HEK293 (cell line): ENCODE results near the gene ATOH1.

Source experiments
- ATF2 ChIP-seq: fragments of 450-650 bp; formaldehyde crosslinking; IDR thresholded peaks from 2 replicates; pipeline ENCODE4 v1.5.1; 2016; ENCODE audit warnings: missing biosample characterization, missing genetic modification characterization, low read depth
- CTCF ChIP-seq: fragments of 450-650 bp; formaldehyde crosslinking; IDR thresholded peaks from 2 replicates; pipeline ENCODE4 v1.5.1; 2016; ENCODE audit warnings: missing biosample characterization, missing genetic modification characterization
- HOXD13 ChIP-seq: sonication (generic); formaldehyde crosslinking; IDR thresholded peaks from 2 replicates; pipeline ENCODE4 v1.8.0; 2022; ENCODE audit warnings: missing genetic modification reagents, borderline replicate concordance
- MYNN ChIP-seq: fragments of 450-650 bp; formaldehyde crosslinking; IDR thresholded peaks from 2 replicates; pipeline ENCODE4 v1.5.1; 2016; ENCODE audit warnings: missing biosample characterization, missing genetic modification characterization, borderline replicate concordance
- PBX3 ChIP-seq: sonication (generic); formaldehyde crosslinking; IDR thresholded peaks from 2 replicates; pipeline ENCODE4 v1.8.1; 2022; ENCODE audit warnings: mild to moderate bottlenecking, moderate library complexity, missing genetic modification reagents
- PRDM10 ChIP-seq: fragments of 450-650 bp; formaldehyde crosslinking; IDR thresholded peaks from 2 replicates; pipeline ENCODE4 v1.5.1; 2016; ENCODE audit warnings: missing biosample characterization, missing genetic modification characterization
- YY1 ChIP-seq: fragments of 450-650 bp; formaldehyde crosslinking; IDR thresholded peaks from 2 replicates; pipeline ENCODE4 v1.5.1; 2018; ENCODE audit warnings: missing biosample characterization, missing genetic modification characterization
- ZFP37 ChIP-seq: fragments of 450-650 bp; formaldehyde crosslinking; IDR thresholded peaks from 2 replicates; pipeline ENCODE4 v1.5.1; 2016; ENCODE audit warnings: missing biosample characterization, missing genetic modification characterization
- ZNF18 ChIP-seq: fragments of 450-650 bp; formaldehyde crosslinking; IDR thresholded peaks from 2 replicates; pipeline ENCODE4 v1.5.1; 2016; ENCODE audit warnings: missing biosample characterization, missing genetic modification characterization
- ZNF184 ChIP-seq: fragments of 450-650 bp; IDR thresholded peaks from 2 replicates; pipeline ENCODE4 v1.5.1; 2018; ENCODE audit warnings: missing biosample characterization, mild to moderate bottlenecking, missing genetic modification characterization
- ZNF23 ChIP-seq: fragments of 450-650 bp; formaldehyde crosslinking; IDR thresholded peaks from 2 replicates; pipeline ENCODE4 v1.5.1; 2016; ENCODE audit warnings: missing biosample characterization, missing genetic modification characterization, borderline replicate concordance
- ZNF521 ChIP-seq: fragments of 450-650 bp; formaldehyde crosslinking; IDR thresholded peaks from 2 replicates; pipeline ENCODE4 v1.5.1; 2017; ENCODE audit warnings: missing biosample characterization, mild to moderate bottlenecking, missing genetic modification characterization
- ZNF747 ChIP-seq: fragments of 450-650 bp; formaldehyde crosslinking; IDR thresholded peaks from 2 replicates; pipeline ENCODE4 v1.5.1; 2016; ENCODE audit warnings: missing biosample characterization, missing genetic modification characterization
- ZSCAN18 ChIP-seq: fragments of 450-650 bp; formaldehyde crosslinking; IDR thresholded peaks from 2 replicates; pipeline ENCODE4 v1.5.1; 2016; ENCODE audit warnings: missing biosample characterization, missing genetic modification characterization

- TF ChIP-seq CTCF = no peak
- TF ChIP-seq ZSCAN18 = no peak
- no peak for TF ChIP-seq MYNN (tag by site-specific recombination)
- no peak for TF ChIP-seq PBX3 (CRISPR knock-in tag)
- TF ChIP-seq PRDM10 (tag by site-specific recombination) = no peak
- TF ChIP-seq HOXD13 (CRISPR knock-in tag) = no peak
- TF ChIP-seq ZFP37 (tag by site-specific recombination) = no peak
- TF ChIP-seq ZNF521 (tag by site-specific recombination) = no peak
- no peak for TF ChIP-seq ZNF747
- no peak for TF ChIP-seq ZNF18 (tag by site-specific recombination)
- no peak for TF ChIP-seq ATF2 (tag by site-specific recombination)
- TF ChIP-seq ZNF184 (tag by site-specific recombination) = no peak
- no peak for TF ChIP-seq ZNF23 (tag by site-specific recombination)
- TF ChIP-seq YY1 (tag by site-specific recombination) = no peak
Observed at GRCh38 chr4:93827272-93827947, 1.1 kb upstream of the ATOH1 start.
